ENCODE results near the gene DIP2A.

- TF ChIP-seq POLR2AphosphoS5 (IDR thresholded peaks at IDR 0.05) (no peak), CTCF (IDR thresholded peaks at IDR 0.05) (no peak)
Measured at GRCh38 chr21:46554431-46555224, 95.9 kb downstream of the DIP2A start.
